ENCODE data around the gene LRRTM4.
"Not testable (repeated sequence)": the region's sequence is repeated elsewhere in the genome, so short reads cannot be mapped to it uniquely, and the experiment has no call there.

The LRRTM4 gene

DNA sequence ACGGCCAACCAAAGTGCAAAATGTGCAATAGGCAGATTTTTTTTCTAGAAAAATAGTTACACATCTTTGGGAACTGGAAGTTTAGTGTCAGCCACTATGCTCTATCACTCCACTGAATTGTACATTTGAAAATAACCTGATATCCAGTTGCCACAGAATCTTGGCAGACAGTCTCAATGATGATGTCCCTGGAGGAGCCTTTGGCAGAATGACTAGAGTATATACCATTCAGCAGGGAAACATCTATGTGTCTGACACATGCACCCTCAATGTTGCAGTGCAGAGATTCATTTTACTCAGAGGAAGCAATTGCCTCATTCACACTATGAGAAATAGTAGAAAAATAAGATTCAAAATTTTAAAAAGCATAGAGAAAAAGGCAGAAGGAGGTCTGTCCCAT, 475.8 kb downstream of the LRRTM4 start:
- H3K27me3 Mint-ChIP-seq, result no peaks in the 10 kb centered on the region
- H3K4me1 Mint-ChIP-seq, result no peaks in the 10 kb centered on the region
- no peak overlapping the region for H3K27ac Mint-ChIP-seq
- ATAC-seq, result no peak
- H3K36me3 Mint-ChIP-seq, result no peaks in the 10 kb centered on the region
- H3K4me3 Mint-ChIP-seq, result no peak overlapping the region
- peaks cover 3% of the 10 kb centered on the region for H3K9me3 Mint-ChIP-seq

DNA sequence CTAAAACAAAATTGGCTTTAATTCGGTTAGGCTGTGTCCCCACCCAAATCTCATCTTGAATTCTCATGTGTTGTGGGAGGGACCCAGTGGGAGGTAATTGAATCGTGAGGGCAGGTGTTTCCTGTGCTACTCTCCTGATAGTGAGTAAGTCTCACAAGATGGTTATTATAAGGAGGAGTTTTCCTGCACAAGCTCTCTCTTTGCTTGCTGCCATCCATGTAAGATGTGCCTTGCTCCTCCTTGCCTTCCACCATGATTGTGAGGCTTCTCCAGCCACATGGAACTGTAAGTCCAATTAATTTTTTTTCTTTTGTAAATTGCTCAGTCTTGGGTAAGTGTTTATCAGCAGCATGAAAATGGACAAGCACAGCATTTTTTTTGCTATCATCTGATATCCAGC, 476.7 kb downstream of the LRRTM4 start:
- not testable (repeated sequence) for ATAC-seq, H3K4me1 Mint-ChIP-seq, H3K9me3 Mint-ChIP-seq, H3K27me3 Mint-ChIP-seq, H3K4me3 Mint-ChIP-seq, H3K27ac Mint-ChIP-seq, H3K36me3 Mint-ChIP-seq

DNA sequence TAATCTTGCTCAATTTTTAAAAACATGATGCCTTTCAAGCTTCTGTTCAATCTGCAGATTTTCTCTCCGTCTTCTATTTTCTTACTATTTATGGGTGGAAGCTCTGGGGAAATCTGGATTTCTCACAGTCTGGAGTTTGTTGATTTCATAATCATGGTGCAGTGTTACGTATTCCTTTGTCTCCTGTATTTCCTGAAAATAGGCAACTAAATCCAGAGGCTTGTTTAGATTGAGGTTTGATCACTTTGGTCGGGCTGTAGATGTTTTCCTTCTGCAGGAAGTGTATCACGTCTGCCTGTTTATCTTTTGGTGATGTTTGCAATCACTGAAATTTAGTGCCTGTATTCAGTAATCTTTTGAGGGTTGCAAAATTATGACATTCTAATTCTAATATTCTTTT, 487.7 kb downstream of the LRRTM4 start:
- H3K4me3 Mint-ChIP-seq, result no peak overlapping the region
- H3K27ac Mint-ChIP-seq, result no peak overlapping the region
- no peaks in the 10 kb centered on the region for H3K4me1 Mint-ChIP-seq
- H3K9me3 Mint-ChIP-seq, result peaks cover 3% of the 10 kb centered on the region
- no peaks in the 10 kb centered on the region for H3K27me3 Mint-ChIP-seq
- ATAC-seq, result no peak
- H3K36me3 Mint-ChIP-seq, result no peaks in the 10 kb centered on the region

DNA sequence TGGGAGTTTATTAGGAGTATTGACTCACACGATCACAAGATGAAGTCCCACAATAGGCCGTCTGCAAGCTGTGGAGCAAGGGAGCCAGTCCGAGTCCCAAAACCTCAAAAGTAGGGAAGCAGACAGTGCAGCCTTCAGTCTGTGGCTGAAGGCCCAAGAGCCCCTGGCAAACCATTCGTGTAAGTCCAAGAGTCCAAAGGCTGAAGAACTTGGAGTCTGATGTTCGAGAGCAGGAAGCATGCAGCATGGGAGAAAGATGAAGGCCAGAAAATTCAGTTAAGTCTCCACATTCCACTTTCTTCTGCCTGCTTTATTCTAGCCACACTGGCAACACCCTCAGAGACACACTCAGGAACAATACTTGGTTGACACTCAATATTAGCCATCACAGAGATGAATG, 492.9 kb downstream of the LRRTM4 start:
- not testable (repeated sequence) for H3K36me3 Mint-ChIP-seq, H3K27me3 Mint-ChIP-seq, H3K4me1 Mint-ChIP-seq, ATAC-seq, H3K4me3 Mint-ChIP-seq, H3K27ac Mint-ChIP-seq, H3K9me3 Mint-ChIP-seq

DNA sequence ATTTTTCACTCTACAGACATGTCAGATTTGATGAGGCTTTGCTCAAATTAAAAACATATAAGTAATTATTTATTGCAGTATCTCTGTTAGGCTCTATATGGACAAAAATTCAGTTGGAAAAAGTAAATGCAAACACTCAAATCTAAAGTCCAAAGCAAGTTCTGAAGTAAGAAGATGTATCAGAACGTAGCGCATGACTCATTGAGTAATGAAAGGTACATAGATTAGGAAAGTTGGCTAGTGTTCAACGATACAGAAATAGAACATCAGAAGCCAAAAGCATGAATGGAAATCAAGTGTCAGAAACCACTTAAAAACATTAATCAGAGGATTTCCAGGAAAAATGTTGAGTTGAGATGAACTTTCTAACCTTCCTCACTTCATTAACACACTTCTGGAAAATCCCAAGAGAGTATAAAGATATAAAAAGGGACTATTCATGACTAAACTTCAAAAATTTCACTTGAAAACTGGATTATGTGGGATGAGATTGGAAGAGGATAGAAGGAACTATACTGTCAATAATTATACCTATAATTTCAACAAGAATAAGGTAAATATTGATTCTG, 494.1 kb downstream of the LRRTM4 start:
- Mint-ChIP-seq H3K27ac (no peak overlapping the region), H3K4me3 (no peak overlapping the region), H3K36me3 (no peaks in the 10 kb centered on the region), H3K9me3 (peaks cover 11% of the 10 kb centered on the region), H3K4me1 (no peaks in the 10 kb centered on the region), H3K27me3 (no peaks in the 10 kb centered on the region)
- ATAC-seq, result no peak

DNA sequence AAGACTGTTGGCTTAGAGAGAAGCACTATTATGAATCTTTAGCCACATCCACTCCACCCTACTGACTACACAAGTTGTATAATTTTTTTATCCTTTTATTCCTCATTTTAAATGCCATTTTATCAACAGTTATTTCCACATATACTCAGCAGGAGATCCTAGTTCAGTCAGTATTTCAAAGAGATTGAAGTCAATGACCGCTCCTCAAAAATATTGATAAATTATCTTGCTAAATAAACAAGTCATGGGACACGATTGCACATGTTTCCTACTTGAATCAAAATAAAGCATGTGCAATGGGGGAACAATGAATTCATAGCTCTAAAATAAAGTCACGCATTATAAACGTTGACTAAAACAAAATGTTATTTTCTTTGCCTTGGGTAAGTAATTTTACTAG, 496.5 kb downstream of the LRRTM4 start:
- Mint-ChIP-seq H3K4me1 (no peaks in the 10 kb centered on the region), H3K9me3 (peaks cover 11% of the 10 kb centered on the region), H3K27me3 (no peaks in the 10 kb centered on the region), H3K36me3 (no peaks in the 10 kb centered on the region), H3K27ac (no peak overlapping the region), H3K4me3 (no peak overlapping the region)
- no peak for ATAC-seq

DNA sequence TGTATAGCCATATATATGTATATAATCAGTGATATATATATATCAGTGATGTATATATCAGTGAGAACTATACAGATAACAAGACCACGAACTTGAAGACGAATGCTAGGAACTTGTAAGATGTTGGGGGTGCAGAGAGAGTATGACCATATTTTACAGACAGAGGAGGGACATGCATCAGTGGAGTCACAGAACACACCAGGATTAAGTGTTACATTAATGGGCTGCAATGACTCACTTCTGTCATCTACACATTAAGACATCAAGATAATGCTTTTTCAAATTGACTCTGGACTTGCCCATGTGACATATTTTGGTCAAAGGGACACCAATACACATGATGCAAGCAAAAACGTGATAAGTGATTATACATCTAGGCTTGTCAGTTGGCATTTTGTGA, 501.0 kb downstream of the LRRTM4 start:
- Mint-ChIP-seq H3K4me3 (no peak overlapping the region), H3K9me3 (peaks cover 11% of the 10 kb centered on the region), H3K27ac (no peak overlapping the region), H3K36me3 (no peaks in the 10 kb centered on the region), H3K27me3 (no peaks in the 10 kb centered on the region), H3K4me1 (no peaks in the 10 kb centered on the region)
- no peak for ATAC-seq

DNA sequence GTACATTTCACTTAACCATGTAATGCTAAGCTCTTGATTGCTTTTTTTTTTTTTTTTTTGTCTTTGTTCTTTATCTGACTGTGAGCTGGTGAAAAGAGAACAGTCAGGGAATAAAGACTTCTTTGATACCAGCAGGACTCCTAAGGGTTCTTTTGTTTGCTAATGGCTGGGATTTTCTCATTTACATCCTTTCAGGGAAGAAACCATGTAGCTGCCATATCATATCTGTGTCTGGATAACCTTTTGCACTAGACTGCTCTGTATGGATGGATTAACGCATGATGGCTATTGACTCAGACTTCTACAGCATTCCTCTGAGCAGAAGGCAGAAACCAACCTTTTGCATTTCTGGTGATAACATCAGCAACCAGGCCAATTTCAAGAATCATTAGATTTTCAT, 504.0 kb downstream of the LRRTM4 start:
- H3K27me3 Mint-ChIP-seq, result no peaks in the 10 kb centered on the region
- ATAC-seq, result no peak
- no peak overlapping the region for H3K27ac Mint-ChIP-seq
- H3K4me3 Mint-ChIP-seq, result no peak overlapping the region
- no peaks in the 10 kb centered on the region for H3K4me1 Mint-ChIP-seq
- no peaks in the 10 kb centered on the region for H3K36me3 Mint-ChIP-seq
- H3K9me3 Mint-ChIP-seq, result peaks cover 3% of the 10 kb centered on the region

DNA sequence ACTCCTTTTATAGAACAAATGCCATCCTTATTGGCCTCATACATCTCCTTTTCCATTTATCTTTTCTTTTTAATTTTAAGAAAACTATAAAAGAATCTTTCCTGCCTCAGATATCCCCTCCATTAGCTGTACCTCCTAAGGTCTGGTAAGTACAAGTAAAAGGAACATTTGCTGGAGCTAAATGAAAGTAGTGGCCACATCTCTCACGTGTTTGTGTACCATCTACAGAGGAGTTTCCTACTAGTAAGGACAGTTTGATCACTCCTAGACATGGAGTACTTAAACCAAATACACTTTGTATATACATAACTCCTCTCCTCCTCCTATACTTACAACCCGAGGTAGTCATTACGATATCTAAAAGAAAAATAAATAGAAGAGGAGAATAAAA, 504.8 kb downstream of the LRRTM4 start:
- Mint-ChIP-seq H3K4me3 (no peak overlapping the region), H3K4me1 (no peaks in the 10 kb centered on the region), H3K9me3 (peaks cover 3% of the 10 kb centered on the region), H3K27me3 (no peaks in the 10 kb centered on the region), H3K36me3 (no peaks in the 10 kb centered on the region), H3K27ac (no peak overlapping the region)
- ATAC-seq, result no peak

DNA sequence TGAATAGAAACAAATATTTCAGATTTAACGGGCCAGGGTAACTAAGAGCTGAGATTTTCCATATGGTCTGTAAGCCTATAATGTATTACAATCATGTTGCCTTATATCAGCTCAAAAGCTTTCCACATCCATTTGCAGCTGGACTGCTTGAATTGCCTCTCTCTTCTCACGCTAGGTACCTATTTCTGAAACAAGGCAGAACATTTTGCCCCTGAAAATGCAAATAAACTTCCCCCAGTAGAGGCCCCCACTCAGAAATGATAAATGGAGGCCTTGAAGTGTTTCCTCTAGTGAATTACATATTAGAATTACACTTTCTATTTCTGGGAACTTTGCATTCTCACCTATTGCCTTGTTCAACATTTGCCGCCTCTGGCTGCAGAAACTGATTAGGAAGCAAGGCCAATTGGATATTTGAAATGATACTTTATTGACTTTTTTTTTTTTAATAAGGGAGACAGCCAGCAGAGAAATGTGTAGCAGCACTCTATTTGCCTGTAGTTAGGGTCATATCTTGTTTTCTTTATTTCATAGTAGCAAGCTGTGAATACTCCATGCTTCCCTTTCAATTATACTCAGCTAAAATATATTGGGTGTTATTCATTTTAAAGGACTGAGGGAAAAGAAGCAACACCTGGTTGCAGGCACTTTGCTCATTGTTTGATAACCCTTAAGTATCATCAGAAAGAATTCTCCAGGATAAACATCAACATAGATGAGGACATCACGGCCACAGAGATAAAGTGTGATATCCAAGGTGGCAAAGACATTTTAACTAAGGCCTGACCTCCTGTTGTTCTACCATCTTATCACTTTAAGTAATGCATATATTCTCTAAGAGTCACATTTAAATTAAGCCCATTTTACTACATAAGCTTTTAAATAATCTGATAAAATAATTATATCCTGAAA, 505.5 kb downstream of the LRRTM4 start:
- Mint-ChIP-seq H3K4me3 (no peak overlapping the region), H3K27ac (no peak overlapping the region), H3K4me1 (no peaks in the 10 kb centered on the region), H3K27me3 (no peaks in the 10 kb centered on the region), H3K9me3 (peaks cover under 1% of the 10 kb centered on the region), H3K36me3 (no peaks in the 10 kb centered on the region)
- no peak for ATAC-seq

DNA sequence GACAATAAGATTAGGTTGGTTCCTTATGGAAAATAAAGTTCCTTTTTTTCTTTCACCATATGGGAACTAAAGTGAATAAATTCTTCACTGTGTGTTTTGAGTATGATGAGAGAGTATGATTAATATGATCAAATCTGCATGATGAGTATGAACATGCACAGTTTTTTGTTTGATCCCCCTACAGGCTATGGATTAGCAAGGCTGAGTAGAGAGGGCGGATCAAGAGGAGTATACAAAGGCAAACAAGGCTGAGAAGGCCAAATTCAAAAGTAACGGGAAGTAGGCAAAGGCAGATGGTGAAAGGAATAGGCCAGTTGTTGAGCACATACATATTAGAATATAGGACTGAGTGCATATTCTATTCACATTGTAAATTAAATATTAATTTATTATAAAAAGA, 508.2 kb downstream of the LRRTM4 start:
- no peak overlapping the region for H3K4me3 Mint-ChIP-seq
- ATAC-seq, result no peak
- no peaks in the 10 kb centered on the region for H3K9me3 Mint-ChIP-seq
- H3K36me3 Mint-ChIP-seq, result no peaks in the 10 kb centered on the region
- H3K27ac Mint-ChIP-seq, result no peak overlapping the region
- H3K27me3 Mint-ChIP-seq, result no peaks in the 10 kb centered on the region
- H3K4me1 Mint-ChIP-seq, result no peaks in the 10 kb centered on the region

DNA sequence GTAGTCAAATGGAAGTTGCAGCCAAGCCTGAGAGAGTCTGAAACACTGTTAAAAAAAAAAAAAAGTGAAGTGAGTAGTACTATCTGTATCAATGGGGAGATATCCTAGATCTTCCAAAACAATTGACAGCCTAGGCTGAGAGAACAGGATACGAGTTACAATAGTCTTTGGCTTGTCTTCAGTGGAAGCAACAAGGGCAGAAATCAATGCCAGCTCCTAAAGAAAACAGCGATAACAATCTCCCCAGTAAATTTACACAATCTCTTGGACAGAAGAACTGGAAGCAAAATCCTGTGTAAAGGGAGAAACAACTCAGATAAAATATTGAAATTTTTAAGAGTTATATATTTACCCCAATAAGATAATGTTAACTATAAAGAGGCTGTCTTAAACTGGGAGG, 508.7 kb downstream of the LRRTM4 start:
- Mint-ChIP-seq H3K4me1 (no peaks in the 10 kb centered on the region), H3K27me3 (no peaks in the 10 kb centered on the region), H3K9me3 (no peaks in the 10 kb centered on the region), H3K27ac (no peak overlapping the region), H3K4me3 (no peak overlapping the region), H3K36me3 (no peaks in the 10 kb centered on the region)
- no peak for ATAC-seq

DNA sequence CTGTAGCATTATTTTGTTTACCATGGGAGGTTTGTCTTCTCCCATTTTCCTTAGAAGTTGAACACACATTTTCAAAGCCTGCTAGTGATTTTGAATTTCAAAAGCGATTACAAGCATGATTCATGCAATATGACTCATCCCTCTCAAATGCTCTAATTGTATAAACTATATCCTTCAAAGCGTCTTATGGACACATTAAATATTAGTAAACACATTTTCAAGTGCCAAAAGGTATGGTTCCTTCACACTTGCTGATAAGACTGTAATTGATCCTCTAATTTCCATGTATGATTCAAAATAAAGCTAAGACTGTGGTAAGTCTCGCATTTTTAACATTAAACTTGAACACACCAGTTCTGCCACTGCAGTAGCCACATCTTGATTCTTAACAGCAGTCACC, 512.9 kb downstream of the LRRTM4 start:
- H3K36me3 Mint-ChIP-seq, result no peaks in the 10 kb centered on the region
- ATAC-seq, result no peak
- no peaks in the 10 kb centered on the region for H3K27me3 Mint-ChIP-seq
- no peak overlapping the region for H3K27ac Mint-ChIP-seq
- H3K4me1 Mint-ChIP-seq, result no peaks in the 10 kb centered on the region
- peaks cover 3% of the 10 kb centered on the region for H3K9me3 Mint-ChIP-seq
- no peak overlapping the region for H3K4me3 Mint-ChIP-seq

DNA sequence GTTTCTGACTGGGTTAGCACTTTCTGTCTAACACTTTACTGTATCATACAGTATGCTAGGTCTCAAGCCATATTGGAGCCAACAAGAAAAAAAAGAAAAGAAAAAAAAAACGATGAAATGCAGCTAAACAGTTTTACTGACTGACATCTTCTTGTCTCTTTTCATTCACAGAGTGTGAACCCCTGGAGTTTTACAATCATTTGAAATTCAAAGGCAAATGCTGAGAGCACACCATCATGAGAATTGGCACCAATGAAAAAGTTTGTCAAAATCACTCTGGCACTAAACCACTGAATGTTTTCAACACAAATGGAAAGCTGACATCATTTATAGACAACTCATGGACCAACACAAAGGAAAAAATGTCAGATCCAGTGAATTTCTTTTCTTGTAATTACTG, 513.3 kb downstream of the LRRTM4 start:
- H3K27me3 Mint-ChIP-seq, result no peaks in the 10 kb centered on the region
- no peaks in the 10 kb centered on the region for H3K4me1 Mint-ChIP-seq
- no peak overlapping the region for H3K27ac Mint-ChIP-seq
- H3K9me3 Mint-ChIP-seq, result peaks cover 3% of the 10 kb centered on the region
- no peak for ATAC-seq
- no peak overlapping the region for H3K4me3 Mint-ChIP-seq
- no peaks in the 10 kb centered on the region for H3K36me3 Mint-ChIP-seq

DNA sequence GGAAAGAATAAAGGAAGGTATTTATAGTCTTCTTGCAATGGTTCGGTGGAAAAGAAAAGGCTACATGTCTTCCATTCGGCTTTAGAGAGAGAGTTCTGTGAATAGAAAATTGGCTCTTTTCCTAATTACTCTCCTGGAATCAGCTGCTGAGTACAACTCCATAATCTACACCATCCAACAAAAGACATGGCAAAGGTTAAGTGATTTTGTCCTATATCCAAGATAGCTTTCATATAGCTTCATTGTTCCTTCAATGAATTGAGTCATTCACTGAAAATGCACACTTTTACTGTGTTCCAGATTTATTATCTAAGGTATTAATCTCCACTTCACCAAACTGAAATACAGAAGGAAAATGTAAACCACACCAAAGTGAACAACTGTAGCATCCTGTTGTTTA, 514.5 kb downstream of the LRRTM4 start:
- H3K27me3 Mint-ChIP-seq, result no peaks in the 10 kb centered on the region
- no peak for ATAC-seq
- H3K27ac Mint-ChIP-seq, result no peak overlapping the region
- H3K9me3 Mint-ChIP-seq, result peaks cover 3% of the 10 kb centered on the region
- H3K36me3 Mint-ChIP-seq, result no peaks in the 10 kb centered on the region
- H3K4me3 Mint-ChIP-seq, result no peak overlapping the region
- H3K4me1 Mint-ChIP-seq, result no peaks in the 10 kb centered on the region

DNA sequence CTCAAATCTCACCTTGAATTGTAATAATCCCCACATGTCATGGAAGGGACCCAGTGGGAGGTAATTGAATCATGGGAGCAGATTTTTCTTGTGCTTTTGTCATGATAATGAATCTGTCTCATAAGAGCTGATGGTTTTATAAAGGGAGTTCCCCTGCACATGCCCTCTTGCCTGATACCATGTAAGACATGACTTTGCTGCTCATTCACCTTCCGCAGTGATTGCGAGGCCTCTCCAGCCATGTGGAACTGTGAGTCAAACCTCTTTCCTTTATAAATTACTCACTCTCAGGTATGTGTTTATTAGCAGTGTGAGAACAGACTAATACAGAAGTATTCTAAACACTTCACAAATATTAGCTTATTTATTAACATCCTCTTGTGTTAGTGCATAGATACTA, 516.7 kb downstream of the LRRTM4 start:
- no peaks in the 10 kb centered on the region for H3K4me1 Mint-ChIP-seq
- no peak for ATAC-seq
- no peak overlapping the region for H3K27ac Mint-ChIP-seq
- H3K9me3 Mint-ChIP-seq, result peaks cover 3% of the 10 kb centered on the region
- H3K27me3 Mint-ChIP-seq, result no peaks in the 10 kb centered on the region
- H3K36me3 Mint-ChIP-seq, result no peaks in the 10 kb centered on the region
- H3K4me3 Mint-ChIP-seq, result no peak overlapping the region

Measured in stimulated activated memory B cell treated with anti-CD40 and anti-IgM and Interleukin-4, amounts not matched to agents 10 μg/mL and 1 μg/mL and 100 μg/mL, for 72 hours (primary cell).